ENCODE measurements around the gene RAB20. TPM values are rescaled to one million over a fixed set of nuclear protein-coding genes. Genes with fewer than 3 reads are reported as not detected.
A peak's percentile ranks its signal among the peaks of the same experiment; 100 is the strongest.

Gene RAB20
- total and polyA plus RNA-seq, 10 of the 15 experiments (the other 5 are each of a cell fraction or from before 2014, with no cell fraction given), result 0.48 to 33.1 (median 9.6) TPM

GRCh38 chr13:110538632-110539031, 22.9 kb downstream of the RAB20 start:
- Histone ChIP-seq H3K9me3 (replicated peaks; ENCODE audit: control insufficient read depth, insufficient read depth, low read length) (no peaks in the 10 kb centered on the region), H3K27me3 (replicated peaks in 1 of 2; ENCODE audit: control insufficient read depth in 2 of 2, insufficient read depth in 2 of 2, low read length in 1 of 2) (no peaks in the 10 kb centered on the region), H4K20me1 (ENCODE audit: control insufficient read depth, insufficient read depth) (no peaks in the 10 kb centered on the region), H3K27ac (ENCODE audit: control insufficient read depth, insufficient read depth) (no peak overlapping the region), H3K4me1 (ENCODE audit: control insufficient read depth, insufficient read depth, low read length) (peaks cover 13% of the 10 kb centered on the region), H3K4me2 (ENCODE audit: control insufficient read depth, insufficient read depth) (no peak overlapping the region), H3K9ac (ENCODE audit: control insufficient read depth, insufficient read depth, low read length) (no peak overlapping the region), H3K4me3 (no peak overlapping the region), H3K36me3 (ENCODE audit: control insufficient read depth in 2 of 2, insufficient read depth in 2 of 2, low read length in 1 of 2) (no peaks in the 10 kb centered on the region), H2AFZ (ENCODE audit: control insufficient read depth, low read depth, low read length) (no peak overlapping the region; the same call in 1 of the 2 replicates), H3K79me2 (ENCODE audit: control insufficient read depth, insufficient read depth, low read length) (no peaks in the 10 kb centered on the region; the same call in none of the 2 replicates)
- DNase-seq (ENCODE audit: low read depth, low spot score) (no peak), ATAC-seq (peak; percentile 70), FAIRE-seq (no peak)
- BruUV-seq (replicated peaks), result no TSS peak
- ChIA-PET RAD21 (ENCODE audit: unreplicated experiment) (interaction anchor here (0.7 to 4.7 kb wide), 6 partner anchors 11 to 686 kb away, joined by 3 to 24 read pairs (median 6); partner anchors contain the start of gene RAB20), SMC1A (ENCODE audit: uncharacterized antibody, unreplicated experiment) (interaction anchor here (0.9 to 6.1 kb wide), 6 partner anchors 12 to 83 kb away, joined by 4 to 31 read pairs (median 7); partner anchors contain the start of gene RAB20), POLR2A (interaction anchor here (0.6 to 1.1 kb wide), 6 partner anchors 9 to 169 kb away, joined by 3 to 7 read pairs (median 4); no protein-coding TSS in a partner anchor), CTCF (interaction anchor here (0.8 to 3.1 kb wide), 8 partner anchors 13 to 281 kb away, joined by 3 to 19 read pairs (median 3); no protein-coding TSS in a partner anchor)
- 21% methylated on average over 5 of the region's 5 CpGs for WGBS (ENCODE audit: insufficient coverage, insufficient replicate concordance, low lambda C conversion rate, missing lambda C conversion rate)
- in situ Hi-C loops (cut with MboI), result no loop called here
- intact Hi-C loops (cut with micrococcal nuclease; ENCODE audit: unreplicated experiment), result no loop called here
- TF ChIP-seq SMARCA5 (IDR thresholded peaks at IDR 0.05) (no peak), EED (IDR thresholded peaks at IDR 0.05; ENCODE audit: low read depth) (0 out of 2 replicates have a peak, but pooled peaks have one; percentile 44), PKNOX1 (IDR thresholded peaks at IDR 0.05) (no peak), SPI1 (IDR thresholded peaks at IDR 0.05; ENCODE audit: borderline replicate concordance, insufficient read depth, low read depth, low read length) (no peak), ETV6 (conservative IDR thresholded peaks at IDR 0.05 in 1 of 2, IDR thresholded peaks at IDR 0.05 in 1 of 2; ENCODE audit: borderline replicate concordance in 1 of 2, low read depth in 1 of 2) (peak in 1 of 2 experiments; percentile 44; a peak in 1 of 4 replicates), NFYB (IDR thresholded peaks at IDR 0.05; ENCODE audit: insufficient read depth, low read depth, low read length) (no peak), NKRF (conservative IDR thresholded peaks at IDR 0.05) (no peak), SREBF2 (IDR thresholded peaks at IDR 0.05; ENCODE audit: low read length) (no peak), MEF2B (IDR thresholded peaks at IDR 0.05; ENCODE audit: partially characterized antibody, poor library complexity, severe bottlenecking) (peak; percentile 58), ATF7 (IDR thresholded peaks at IDR 0.05; ENCODE audit: low read depth) (no peak), ATF3 (IDR thresholded peaks at IDR 0.05; ENCODE audit: borderline replicate concordance, extremely low read depth, low read depth, low read length) (no peak), BHLHE40 (IDR thresholded peaks at IDR 0.05; ENCODE audit: borderline replicate concordance in 1 of 2, low read depth in 2 of 2, low read length in 1 of 2) (peak in 1 of 2 experiments; percentile 43; a peak in 1 of 4 replicates), IKZF2 (IDR thresholded peaks at IDR 0.05) (0 out of 4 replicates have a peak, but pooled peaks of 1 of the 2 experiments have one; percentile 9), NR2F1 (conservative IDR thresholded peaks at IDR 0.05) (no peak), SMC3 (IDR thresholded peaks at IDR 0.05; ENCODE audit: borderline replicate concordance, low read length) (no peak)
- TF ChIP-seq, protein P1, sequence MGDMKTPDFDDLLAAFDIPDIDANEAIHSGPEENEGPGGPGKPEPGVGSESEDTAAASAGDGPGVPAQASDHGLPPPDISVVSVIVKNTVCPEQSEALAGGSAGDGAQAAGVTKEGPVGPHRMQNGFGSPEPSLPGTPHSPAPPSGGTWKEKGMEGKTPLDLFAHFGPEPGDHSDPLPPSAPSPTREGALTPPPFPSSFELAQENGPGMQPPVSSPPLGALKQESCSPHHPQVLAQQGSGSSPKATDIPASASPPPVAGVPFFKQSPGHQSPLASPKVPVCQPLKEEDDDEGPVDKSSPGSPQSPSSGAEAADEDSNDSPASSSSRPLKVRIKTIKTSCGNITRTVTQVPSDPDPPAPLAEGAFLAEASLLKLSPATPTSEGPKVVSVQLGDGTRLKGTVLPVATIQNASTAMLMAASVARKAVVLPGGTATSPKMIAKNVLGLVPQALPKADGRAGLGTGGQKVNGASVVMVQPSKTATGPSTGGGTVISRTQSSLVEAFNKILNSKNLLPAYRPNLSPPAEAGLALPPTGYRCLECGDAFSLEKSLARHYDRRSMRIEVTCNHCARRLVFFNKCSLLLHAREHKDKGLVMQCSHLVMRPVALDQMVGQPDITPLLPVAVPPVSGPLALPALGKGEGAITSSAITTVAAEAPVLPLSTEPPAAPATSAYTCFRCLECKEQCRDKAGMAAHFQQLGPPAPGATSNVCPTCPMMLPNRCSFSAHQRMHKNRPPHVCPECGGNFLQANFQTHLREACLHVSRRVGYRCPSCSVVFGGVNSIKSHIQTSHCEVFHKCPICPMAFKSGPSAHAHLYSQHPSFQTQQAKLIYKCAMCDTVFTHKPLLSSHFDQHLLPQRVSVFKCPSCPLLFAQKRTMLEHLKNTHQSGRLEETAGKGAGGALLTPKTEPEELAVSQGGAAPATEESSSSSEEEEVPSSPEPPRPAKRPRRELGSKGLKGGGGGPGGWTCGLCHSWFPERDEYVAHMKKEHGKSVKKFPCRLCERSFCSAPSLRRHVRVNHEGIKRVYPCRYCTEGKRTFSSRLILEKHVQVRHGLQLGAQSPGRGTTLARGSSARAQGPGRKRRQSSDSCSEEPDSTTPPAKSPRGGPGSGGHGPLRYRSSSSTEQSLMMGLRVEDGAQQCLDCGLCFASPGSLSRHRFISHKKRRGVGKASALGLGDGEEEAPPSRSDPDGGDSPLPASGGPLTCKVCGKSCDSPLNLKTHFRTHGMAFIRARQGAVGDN (IDR thresholded peaks at IDR 0.05), result no peak
